ENCODE results near the gene GPC6.

The GPC6 gene

DNA sequence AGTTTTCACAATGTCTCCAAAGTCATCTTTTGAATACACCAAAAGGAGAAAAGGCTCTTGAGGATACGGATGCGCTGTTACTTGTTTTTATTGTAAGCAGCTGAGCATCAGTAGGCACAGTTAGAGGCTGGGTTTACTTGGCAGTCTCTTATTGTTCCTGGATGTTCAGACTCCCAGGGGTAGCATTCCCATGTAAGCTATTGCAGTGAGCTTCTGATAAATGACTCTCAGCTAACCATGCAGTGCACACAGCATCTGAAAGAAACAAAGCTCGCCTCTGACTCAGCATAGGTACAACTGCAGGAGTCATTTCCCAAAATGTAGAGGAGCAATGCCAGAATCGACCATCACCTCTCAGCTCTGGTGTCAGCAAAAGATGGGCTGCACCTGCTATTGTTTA lies 1168.1 kb downstream of the GPC6 start:
- DNase-seq, result no peak

DNA sequence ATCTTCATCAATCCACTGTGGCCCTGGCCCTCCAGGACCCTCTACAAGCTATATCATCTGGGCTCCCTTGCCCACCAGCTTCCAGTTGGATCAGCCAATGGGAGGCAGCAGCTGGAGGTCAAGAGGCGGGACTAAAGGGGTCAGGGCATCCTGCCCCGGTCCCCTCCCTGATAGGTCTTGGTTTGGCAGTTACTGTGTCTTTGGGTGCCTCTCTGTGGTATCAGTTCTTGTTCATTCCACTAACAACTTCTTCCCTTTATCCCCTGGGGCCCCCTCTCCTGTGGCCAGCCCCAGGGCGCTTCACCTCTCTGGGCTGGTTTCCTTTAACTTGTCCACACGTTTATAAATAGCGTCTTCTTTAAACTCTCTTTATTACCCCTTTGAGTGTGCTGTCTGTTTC lies 1169.3 kb downstream of the GPC6 start:
- DNase-seq, result no peak

DNA sequence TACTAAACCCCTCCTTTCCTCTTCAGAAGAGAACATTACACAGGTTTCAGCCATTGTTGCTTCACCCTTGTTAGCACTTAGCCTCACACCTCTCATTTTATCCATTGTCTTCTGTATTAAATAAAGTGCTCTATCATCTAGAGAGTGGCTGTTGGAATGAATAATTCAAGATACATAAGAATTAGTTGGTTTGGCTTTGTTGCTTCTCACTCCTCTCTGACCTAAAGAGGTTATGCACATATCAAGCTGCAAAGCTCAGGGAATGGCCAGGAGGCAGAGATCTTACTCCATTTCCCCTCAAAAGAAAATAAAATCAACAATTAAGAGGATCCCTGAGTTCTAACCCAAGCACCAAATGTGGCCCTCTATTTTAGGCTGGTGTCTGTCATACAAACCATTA lies 1173.2 kb downstream of the GPC6 start:
- no peak for DNase-seq

DNA sequence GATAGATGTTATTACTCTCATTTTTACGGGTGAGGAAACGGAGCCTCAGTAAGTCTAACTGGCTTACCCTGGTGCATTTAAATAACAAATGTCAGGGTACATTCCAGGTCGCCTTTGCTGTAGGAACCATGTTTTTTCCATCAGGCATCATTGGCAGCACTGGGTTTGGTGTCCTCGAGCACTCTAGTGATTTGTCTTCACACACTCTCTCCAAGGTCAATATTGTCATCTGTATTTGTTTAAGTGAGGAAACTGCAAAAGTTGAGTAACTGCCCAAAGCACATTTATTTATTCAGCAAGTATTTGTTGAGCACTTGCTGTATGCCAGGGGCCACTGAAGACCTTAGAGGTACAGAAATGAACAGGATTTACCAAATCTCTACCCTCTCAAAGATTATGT lies 1174.3 kb downstream of the GPC6 start:
- no peak for DNase-seq

DNA sequence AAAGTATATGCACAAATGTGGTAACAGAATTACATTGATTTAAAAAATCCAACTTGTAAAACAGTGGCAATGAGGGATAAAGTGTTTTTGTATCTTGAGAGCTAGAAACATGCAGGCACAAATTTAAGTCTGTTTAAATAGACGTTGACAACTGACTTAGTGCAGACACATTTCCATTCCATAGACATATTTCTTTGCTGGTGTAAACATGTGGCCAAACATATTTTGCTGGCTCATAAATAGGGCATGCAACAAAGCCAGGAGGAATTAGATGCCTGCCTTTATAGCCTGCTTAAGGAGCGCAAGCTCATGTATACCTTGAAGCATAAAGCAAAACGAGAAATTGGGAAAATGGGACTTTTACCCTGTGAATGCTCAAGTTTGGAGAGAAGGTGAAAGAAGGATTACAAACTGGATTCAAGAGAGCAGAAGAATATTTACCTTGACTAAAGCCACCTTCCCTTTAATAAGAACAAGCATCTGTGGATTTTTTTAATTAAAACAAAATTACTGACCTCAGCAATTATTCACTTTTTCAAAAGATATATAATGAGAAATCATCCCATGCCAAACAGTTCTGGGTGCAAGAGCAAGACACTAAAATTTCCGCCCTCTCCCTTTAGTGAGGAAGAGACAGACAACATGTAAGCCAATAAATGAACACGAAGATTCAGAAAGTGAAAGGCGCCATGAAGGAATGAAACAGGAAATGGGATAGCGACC lies 1181.9 kb downstream of the GPC6 start:
- no peak for DNase-seq

DNA sequence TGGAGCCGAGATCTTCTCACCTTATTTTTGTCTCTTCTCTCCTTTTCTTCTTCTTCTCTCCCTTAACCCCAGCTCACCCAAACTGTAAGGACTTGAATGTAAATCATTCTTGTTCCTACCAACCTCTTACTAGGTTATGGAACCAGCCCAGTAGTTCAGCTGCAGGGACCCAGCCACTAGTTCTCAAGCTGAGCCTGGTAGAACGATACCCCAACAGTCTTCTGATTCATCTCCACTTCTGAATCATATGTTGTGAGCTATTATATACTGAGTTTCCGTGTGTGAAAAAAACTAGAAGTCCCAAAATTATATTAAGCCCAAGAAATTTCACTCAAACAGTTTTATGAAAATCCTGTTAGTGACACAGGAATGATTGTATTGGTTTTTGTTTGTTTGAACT lies 1185.1 kb downstream of the GPC6 start:
- peak; percentile 25 for DNase-seq

DNA sequence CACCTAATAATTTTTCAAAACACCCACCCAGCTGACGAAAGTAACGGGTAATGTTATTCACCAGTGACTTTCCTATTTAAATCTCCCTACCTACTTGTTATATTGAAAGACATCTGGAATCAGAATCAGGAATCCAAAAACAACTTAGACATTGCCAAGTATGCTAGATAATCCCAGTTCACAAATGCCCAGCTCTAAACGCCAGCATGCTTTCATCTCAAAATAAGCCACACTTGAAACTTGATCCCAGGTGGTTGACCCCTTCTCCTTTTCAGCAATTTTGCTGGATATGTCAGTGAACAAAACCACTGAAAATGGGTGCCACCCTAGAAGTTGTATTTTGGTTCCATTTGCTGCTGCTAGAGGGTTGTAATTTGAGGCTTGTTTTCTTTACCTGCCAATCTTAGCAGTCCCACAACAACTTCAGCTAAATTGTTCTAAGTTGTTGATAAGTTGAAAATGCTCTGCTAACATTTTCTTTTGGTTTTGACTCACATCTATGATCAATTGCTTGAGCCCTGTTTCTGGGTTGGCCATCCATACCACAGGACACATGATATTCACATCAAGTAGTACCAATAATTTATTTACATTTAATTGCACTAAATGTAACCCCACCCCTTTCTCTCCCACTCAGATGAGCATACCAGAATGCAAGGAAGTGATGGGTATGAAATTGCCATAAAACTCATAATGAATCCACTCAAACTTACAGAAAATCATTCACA lies 1186.4 kb downstream of the GPC6 start:
- DNase-seq, result no peak

DNA sequence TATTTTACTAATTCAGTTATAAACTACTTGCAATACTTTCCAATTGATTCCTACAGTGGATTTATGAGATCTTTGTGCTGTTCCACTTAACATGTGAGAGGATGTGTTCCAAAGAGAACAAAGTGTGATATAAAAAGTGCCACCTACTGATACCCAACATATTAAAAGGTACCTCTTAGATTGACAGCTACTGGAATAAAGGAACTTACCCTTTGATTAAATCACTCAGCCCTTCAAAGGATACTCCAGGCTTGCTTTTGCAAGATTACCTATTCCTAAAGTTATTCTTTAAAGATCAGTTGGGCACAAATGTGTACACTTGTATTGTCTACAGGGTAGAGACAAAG lies 1187.0 kb downstream of the GPC6 start:
- no peak for DNase-seq

DNA sequence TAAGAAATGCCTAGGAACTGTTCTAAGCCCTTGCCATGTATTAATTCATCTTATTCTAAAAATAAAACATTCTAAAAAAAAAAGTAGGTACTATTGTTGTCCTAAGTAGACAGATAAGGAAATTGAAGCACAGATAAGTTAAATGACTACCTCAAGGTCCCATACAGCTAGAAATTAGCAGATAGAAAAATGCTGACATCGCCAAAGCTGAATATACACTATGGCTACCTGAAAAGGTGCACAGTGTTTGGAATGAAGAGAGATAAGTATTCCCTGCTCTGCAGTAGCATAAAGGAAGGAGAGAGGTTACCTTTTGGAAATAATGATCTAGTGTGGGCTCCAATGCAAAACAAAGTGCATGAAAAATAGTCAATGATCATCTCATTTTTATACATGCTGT lies 1187.5 kb downstream of the GPC6 start:
- no peak for DNase-seq

DNA sequence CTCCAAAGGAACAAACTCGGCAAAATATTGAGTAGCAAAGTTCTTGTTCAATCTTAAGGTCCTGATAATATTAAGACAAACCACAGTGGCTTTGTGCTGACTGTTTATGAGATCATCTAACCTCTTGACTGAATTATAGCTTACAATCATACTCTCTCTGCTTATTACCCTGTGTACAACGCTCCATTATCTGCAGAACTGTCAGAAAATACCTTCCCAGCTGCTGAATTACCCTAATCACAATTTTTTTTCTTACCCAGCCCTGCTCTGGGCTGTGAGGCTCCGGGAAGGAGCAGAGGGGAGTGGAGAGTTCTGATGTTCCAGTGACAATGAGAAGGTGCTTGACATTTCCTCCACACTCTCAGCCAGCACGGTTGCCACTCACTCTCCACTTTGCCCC lies 1188.1 kb downstream of the GPC6 start:
- no peak for DNase-seq

DNA sequence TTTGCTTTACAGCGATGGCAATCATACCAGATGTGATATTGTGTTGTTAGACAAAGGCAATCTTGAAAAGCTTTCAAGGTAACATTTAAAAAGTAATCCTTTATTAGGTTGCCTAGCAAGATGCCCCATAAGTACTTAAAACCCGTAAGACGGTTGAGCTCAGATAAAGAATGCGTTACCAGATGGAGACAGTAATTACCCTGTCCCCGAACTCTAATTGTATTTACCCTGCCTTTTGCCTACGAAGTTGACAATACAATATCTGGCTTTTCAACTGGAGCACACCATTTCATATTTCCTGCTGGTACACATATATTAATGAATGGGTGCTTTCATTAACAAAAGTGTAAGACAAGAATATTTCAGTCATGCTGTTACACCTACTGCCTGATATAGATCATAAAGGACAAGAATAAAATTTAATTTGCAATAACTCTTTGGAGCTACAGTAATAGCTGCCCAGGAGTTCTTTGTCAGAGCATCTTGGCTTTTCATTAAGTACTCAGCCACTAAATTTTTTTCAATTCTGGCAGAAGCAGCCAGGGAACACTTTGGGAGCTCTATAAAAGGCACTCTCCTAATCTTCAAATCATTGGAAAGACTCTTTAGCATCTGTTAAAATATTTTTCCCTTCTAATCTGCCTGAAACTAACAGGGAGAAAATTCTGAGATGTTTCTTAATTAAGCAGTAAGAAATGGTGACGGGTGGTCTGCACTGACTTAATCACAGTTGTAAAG lies 1189.1 kb downstream of the GPC6 start:
- DNase-seq, result no peak

DNA sequence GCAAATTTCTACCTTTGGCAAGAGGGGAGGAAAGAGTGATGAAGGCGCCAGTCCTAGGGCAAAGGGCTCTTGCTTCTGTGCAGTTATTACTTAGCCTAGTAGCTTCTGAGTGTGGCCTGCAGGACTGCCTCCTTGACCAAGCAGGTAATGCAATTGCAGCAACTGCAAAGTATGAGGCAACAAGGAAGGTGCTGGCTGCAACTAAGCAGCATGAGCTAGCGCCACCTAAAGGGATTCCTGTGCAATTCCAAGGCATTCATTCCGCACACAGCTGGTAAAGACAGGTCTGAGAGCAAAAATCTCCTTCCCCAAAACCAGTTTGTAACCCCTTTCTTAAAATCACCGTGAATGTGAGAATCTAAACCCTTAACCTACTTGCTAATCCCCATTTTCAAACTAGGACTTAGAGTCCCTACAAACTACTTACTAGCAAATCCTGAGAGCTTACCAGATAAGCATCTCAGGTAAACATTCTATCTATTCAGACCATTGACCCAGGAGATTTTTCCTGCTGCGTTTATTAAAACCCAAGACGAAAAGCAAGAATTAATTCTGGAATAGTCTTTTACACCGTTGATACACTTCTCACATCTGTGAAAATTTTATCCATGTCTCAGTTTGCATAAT lies 1190.0 kb downstream of the GPC6 start:
- no peak for DNase-seq

DNA sequence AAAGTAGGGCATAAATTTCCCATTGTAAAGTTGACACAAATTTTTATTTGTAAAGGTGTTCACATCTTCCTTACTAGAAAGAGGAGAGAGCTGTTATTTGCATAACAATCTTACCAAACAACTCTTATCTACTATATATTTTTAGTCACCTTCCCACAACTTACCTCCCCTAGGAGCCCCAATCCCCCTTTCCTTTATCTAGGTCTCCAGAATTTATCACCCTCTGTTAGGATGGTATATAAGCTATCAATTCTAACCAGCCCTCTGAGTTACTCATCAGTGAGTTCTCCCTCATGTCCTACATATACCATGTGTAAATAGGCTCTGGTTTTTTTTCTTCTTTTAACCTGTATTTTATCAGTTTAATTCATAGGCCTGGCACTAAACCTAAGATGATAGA lies 1190.7 kb downstream of the GPC6 start:
- no peak for DNase-seq

DNA sequence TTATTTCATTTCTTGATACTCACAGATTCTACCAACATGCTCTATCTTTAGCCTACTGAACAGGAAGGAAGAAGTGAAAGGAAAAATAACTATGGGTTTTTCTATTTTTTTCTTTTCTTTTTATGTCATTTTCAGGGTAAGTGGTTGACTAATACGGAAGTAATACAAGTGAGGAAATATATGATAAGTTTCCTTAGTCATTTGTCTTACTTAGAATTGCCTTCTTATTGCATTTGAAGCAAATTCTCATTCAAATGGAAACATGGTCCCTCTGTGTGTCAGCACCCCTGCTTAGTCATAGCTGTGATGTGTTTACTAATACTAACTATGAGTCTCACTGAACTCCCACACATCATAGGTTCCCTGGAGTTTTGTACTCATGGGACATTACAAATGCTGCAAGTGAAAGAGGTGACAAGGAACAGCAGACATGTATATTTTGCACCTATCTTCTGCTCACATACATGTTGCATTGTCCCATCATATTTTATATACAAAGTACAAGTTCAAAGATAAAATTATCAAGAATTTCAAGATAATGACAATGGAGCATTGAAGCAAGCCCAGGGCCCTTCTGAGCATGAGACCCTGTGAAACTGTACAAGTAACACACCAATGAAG lies 1192.8 kb downstream of the GPC6 start:
- DNase-seq, result peak; percentile 58

DNA sequence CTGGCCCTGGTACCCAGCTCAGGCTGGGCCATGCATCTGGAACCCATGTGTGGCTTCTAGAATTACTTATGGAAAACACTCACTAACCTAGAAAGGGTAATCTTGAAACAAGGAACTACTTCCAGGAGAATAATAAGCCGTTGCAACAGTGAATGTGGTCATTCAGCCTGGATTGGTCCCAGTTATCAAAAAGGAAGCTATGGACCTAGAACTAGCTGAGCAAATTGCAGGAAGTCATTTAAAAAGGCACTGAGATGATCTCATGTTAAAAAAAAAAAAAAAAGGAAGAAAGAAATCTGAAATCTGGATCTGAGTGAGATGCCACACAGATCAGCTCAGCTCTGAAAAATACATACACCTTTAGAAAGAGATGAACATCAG lies 1193.3 kb downstream of the GPC6 start:
- no peak for DNase-seq

DNA sequence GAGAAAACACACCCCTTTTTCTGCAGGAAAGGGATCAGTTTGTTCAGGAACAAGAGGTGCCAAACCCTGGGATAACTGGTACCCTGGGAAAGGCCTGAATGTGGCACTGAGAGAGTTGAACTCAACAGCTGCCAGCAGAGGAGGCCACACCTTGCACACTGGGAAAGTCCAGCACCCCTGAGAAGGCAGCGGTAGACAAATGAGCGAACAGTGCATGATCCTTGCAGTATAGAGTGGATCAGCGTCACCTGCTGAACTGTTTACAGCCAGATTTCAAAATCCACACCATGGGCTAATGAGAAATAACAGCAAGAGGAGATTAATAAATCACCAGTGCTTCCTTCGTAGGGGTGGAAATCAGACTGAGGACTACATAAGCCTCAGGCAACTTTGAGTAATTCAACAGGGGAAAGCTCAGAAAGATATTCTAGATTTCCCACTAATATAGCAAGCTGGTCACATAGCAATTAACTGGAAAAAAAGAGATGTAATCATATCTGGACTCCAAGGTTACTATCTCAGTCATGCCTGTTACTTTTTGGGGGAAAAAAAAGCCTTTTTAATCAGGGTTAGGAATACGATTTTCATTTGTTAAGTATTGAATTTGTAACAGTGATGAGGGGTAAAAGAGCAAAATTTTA lies 1200.8 kb downstream of the GPC6 start:
- no peak for DNase-seq

DNA sequence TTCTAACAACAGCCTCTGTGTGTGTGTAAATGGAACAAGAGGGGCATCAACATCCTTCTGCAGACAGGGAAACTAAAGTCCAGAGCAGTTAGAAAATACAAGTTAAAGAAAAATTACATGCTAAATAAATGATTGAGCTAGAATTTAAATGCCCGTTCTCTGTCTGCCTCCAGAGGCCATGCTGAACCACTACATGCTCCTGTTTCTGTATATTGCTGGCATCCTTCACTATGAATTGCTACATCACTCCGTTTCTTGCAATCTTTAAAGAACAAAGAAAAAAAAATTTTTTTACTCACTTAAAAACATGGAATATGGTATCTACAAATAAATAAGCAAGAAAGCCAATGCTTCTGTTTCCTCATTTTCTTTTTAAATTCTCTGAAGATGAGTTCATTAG lies 1205.0 kb downstream of the GPC6 start:
- DNase-seq, result no peak

DNA sequence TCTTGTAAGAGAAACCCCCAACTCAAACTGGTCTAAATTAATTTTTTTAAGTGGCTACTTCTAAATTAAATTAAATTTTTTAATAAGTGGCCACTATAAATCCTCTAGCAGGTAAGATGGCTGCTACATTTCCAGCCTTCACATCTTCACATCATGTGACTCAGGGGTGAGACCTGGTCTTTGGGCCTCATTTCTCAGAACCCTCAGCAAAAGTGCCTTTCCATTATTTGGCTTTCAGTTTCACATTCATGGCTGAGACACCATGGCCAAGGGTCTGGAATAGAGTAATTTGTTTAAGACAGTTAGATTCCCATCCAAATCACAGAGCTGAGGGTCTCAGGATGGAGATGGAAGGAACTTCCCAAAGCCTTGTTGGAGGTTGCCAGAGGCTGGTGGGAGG lies 1205.4 kb downstream of the GPC6 start:
- peak; percentile 18 for DNase-seq

DNA sequence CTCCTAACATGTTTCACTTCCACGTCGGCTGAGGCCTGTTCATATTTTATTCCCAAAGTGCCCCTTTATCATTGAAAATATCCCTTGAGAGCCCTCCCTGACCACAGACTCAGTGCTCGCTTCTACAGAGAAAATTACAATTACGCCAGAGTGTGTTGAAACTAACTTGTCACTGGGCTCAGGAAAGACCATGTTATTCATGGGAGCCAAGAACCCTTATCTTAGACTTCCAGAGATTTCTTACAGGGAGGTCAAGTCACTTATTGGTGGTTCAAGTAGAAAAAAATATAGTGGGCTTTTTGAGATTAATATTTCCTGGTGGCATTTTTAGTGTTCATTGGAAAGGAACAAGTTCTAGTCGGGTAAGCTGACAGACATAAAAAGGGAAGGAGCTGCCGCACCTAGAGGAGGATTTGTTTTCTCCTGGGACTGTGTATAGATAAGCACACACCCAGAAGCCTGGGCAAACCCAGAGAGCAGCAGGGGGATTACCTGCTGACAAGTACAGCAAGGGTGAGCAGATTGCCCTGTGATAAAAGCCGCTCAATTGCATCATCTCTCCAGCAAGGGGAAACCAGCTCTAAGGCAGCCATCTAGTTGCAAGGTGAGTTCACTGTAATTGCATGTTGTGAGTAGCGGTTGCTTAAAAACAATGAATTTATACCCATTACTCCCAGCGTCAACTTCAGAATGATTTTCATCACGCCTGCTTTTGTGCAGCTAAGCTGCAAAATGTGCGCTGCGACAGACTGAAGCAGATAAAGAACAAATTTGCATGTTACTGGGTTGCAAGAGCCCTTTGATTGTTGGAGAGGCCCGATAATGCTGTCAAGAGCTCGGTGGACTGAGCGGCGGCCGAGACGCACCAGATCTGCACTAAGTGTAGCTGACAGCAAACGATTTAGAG lies 1206.7 kb downstream of the GPC6 start:
- peak; percentile 35 for DNase-seq

DNA sequence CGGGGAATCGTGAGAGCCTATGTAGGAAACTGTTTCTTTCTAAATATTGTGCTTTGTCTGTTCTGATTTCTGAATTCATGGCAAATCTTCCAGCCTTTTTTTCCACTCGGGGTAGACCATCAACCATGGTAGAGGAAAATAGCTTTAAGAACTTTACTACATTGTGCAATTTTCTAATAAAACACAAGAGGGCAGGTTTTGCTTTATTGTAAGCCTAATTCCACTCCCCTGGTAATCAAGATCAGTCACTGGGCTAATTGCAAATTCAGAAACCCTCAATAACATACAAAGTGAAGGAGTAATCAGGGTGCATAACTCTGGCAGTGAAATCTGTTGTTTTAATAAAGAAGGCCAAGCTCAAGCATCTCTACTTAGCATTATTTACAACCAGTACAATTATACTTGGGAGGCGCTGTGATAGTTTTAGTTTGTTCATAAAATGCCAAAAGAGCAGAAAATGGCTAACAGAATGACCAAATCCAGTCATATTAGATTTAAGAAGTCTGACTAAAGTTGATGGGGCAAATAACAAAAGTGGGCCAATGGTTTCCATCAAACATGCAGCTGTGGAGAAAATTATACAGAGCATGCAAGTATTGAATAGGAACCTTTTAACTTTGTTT lies 1209.1 kb downstream of the GPC6 start:
- no peak for DNase-seq

DNA sequence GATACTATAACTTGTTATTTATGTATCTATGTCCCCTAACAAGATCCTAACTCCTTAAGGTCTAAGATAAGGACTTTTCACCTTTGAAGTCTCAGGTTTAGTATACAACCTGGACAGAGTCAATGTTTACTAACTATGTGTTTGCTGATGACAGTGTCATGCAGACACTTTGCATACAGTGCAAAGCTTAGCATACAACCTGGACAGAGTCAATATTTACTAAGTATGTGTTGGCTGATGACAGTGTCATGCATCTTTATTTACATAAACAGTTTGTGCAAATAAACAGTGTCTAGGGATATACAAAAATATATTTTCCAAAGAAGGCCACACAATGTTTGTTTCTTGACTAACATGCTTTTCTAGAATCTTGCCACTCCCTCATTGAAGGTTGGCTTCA lies 1218.2 kb downstream of the GPC6 start:
- no peak for DNase-seq

All from stimulated activated CD4-positive, alpha-beta T cell treated with anti-CD3 and anti-CD28 coated beads, Interleukin-15, amount 100 ng/mL, for 24 hours (primary cell).